Measurements from ENCODE around the gene TNFRSF21.

- TF ChIP-seq CTCF (IDR thresholded peaks at IDR 0.05; ENCODE audit: poor library complexity, severe bottlenecking), result no peak
- TF ChIP-seq SMC3 (conservative IDR thresholded peaks at IDR 0.05; ENCODE audit: poor library complexity), result no peak
- TF ChIP-seq EP300 (conservative IDR thresholded peaks at IDR 0.05; ENCODE audit: poor library complexity, severe bottlenecking), result no peak
- TF ChIP-seq POLR2AphosphoS5 (IDR thresholded peaks at IDR 0.05), result no peak
- no peak for TF ChIP-seq EZH2 (IDR thresholded peaks at IDR 0.05; ENCODE audit: borderline replicate concordance, insufficient read depth, low read length, poor library complexity, severe bottlenecking)
- TF ChIP-seq RAD21 (conservative IDR thresholded peaks at IDR 0.05), result no peak
- no peak for TF ChIP-seq TAF1 (IDR thresholded peaks at IDR 0.05; ENCODE audit: low read depth)
These were observed 57.1 kb downstream of the TNFRSF21 start for GRCh38 chr6:47252633-47253032.

All from neural cell (in vitro differentiated cells).